Right ventricle myocardium inferior (tissue), 1 donor: ENCODE results near the gene DHX8. TPM values are rescaled to one million over a fixed set of nuclear protein-coding genes. Genes with fewer than 3 reads are reported as not detected.

ENCODE experiments used
- ATAC-seq: fragments of 200-7000 bp; cut with Tn5 transposase; one replicate; pipeline ENCODE4 v1.9.1; 2020; ENCODE audit warnings: mild to moderate bottlenecking, moderate library complexity
- DNase-seq: peaks from one replicate; pipeline ENCODE4 v3.0.0; 2021; ENCODE audit errors: missing footprints
- intact Hi-C: fragments of 100-400 bp; cut with DNase I; formaldehyde crosslinking; loops from one replicate; pipeline ENCODE4 v1.11.0; 2022
- total RNA-seq: library from RNA; stranded (reverse); fragmentation: NEBNext Ultra II Directional; extraction: Animal tissue kit (Norgen Biotek cat#: 25700); gene quantifications from one replicate; pipeline ENCODE4 v1.2.1, GENCODE V29; 2021
- donor health status: DM: no; HTN: yes; CAD: no; lungs with severe emphysema.

The DHX8 gene
- total RNA-seq, 1 donor from 2014 or later: 22.3 TPM

DNA sequence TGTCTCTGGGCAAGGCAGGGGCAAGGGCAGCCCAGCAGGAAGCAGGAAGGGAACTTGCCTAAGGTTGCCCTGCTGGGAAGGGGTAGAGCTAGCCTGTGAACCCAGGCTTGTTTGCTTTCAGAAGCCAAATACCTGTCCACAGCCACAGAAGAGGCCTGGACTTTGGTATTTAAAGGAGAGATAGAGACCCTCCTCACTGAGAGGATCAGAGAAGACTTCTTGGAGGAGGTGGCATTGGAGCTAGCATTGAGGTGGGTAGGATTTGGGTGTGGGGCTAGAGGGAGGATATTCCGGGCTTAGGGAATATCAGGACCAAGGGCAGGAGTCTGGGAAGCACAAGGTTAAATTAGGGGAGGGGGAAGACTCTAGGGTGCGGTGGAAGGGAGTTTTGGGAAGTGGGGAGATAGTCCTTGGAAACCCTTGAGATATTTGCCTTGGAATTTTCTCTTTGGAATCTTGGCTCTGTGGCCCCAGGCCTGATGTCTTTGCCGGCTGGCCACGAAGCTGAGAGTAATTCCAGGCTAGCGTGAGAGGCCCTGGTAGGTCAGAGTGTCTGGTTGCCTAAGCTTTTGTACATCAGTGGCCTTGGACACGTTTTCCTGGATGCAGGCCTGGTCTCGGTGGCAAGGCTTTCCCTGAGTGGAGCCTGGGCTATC, 75.5 kb downstream of the DHX8 start:
- ATAC-seq (peak; percentile 52), DNase-seq (no peak)
- intact Hi-C loops: no loop called here

DNA sequence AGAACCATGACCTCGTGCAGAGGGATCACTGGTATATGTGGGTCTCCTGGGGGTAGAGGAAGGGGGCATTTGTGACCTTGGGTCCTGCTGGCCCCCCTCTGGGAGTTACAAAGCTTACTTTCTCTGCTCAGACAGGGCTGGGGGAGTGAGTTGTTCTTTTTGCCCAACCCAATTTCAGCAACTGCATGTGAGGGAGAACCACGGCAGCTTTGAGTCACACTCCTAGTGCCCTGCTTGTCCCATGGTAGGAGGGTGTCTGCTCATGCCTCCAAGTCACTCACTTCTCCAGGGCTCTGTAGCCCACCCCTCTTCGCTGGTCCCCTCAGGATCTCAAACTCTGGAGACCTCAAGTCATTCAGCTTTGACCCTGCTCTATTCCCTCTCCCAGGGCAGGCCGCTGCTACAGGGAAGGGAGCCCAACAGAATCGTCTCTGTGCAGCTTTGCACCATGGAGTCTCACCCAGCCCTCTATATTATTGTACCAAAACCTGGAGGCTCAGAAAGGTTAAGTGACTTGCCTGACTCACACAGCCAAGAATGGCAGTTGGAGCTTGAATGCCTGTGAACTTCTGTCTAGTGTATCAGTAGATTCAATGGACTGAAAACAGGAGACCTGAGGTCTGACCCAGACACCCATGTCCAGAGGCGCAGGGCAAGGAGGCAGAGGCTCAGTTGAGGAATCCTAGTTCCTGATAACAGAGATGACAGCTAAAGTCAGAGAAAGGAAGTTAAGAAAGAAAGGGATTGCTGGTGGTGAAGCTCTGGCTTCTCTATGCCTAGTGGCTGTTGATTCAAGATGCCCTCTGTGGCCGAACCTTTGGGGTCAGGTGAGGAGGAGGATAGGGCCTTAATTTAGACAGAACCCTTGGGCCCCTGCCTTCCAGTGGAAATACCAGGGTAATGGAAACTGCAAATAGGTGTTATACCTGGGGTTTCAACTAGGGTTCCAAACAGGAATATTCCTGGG, 77.0 kb downstream of the DHX8 start:
- DNase-seq (no peak), ATAC-seq (no peak)
- intact Hi-C loops: no loop called here

DNA sequence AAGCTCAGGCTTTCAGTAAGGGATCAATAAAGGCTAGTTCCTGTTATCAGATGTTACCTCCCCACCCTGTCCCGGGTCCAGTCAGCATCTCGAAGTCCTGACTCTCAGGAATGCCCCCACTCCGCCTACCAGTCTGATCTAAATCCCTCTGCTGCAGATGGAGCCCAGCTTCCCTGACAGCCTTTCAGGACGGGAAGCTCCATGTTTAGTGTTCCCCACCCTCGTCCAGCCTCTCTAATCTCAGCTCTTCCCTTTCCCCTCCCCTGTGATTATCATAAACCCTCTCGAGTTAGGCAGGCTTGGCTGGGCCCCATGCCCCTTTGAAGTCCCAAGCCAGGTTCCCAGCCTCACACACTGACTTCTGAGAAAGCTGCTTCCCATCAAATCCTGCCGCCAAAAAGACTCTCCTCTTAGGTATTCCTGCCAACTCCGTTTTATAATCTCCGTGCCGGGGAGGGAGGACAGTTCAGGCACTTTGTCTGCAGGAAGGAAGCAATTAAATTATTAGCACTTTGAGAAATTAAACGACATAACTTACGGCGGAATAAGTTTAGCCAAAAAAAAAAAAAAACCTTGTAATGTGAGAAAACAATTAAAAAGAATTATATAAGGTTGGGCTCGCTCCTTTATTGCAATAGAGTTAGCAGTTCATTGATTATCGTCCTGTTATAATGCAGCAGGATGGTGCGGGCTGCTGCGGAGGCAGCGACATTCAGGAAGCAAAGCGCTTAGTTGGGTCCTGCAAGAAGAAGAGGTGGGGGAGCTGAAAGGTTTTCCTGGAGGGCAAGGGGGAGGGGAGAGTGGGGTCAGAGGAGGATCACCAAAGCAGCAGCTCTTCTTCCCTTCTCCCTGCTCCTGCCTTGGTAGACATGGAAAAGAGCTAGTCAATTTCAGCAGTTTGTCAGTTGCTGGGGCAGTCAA, 79.2 kb downstream of the DHX8 start:
- peak; percentile 36 for ATAC-seq
- no peak for DNase-seq
- intact Hi-C loops: no loop called here

DNA sequence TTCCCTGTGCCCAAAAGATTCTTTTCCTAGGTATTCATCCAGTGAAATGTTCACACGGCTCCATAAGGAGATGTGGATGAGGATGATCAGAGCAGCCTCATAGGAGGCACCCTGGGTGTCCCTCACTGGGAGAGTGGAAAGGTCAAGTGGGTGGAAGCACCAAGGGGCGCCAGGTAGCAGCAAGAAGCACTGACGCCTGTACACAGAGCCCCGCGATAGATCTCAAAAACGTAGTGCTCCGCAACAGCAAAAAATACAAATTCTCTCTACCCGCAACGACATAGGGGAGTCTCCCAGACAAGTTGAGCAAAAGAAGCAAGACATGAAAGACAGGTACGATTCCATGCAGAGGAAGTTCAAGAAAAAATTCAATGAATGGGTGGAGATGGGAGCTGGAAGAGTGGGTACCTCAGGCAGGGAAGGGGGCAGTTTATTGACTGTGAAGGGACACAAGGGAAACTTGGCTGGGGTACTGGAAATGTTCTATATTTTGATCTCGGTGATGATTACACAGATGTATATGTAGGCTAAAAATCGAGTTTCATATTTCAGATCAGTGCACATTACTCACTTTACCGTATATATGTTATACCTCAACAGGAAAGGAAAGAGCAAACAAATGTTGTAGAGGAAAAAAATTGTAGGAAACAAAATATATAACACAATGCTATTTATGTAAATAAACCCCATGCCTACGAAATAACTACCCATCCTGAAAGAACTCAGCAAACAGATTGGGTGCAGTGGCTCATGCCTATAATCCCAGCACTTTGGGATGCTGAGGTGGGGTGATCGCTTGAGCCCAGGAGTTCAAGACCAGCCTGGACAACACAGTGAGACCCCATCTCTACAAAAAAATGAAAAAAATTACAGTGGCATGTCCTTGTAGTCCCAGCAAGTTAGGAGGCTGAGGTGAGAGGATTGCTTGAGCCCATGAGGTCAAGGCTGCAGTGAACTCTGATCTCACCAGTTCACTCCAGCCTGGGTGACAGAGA, 80.1 kb downstream of the DHX8 start:
- DNase-seq (no peak), ATAC-seq (no peak)
- intact Hi-C loops: no loop called here

DNA sequence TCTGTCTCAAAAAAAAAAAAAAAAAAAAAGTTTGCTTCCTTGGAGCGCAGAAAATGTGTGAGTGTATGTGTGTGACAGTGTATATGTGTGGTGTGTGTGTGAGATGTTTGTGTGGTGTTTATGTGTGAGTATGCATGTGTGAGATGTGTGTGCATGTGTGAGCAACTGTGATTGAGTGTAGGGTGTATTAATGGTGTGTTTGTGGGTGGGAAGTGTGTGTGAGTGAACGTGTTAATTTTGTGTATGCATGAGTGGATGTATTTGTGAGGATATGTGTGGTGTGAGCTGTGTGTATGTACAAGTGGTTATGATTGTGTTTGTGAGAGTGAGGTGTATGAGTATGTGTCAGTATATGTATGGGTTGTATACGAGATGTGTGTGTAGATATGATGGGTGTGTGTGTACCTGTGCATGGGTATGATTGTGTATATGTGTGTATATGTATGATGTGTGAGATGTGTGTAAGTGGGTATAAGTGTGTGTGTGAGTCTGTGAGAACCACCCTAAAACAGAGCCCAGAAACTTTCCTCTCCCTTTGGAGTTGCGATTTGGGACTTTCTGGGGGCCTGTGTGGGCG, 84.8 kb downstream of the DHX8 start:
- ATAC-seq: no peak
- intact Hi-C loops: no loop called here

DNA sequence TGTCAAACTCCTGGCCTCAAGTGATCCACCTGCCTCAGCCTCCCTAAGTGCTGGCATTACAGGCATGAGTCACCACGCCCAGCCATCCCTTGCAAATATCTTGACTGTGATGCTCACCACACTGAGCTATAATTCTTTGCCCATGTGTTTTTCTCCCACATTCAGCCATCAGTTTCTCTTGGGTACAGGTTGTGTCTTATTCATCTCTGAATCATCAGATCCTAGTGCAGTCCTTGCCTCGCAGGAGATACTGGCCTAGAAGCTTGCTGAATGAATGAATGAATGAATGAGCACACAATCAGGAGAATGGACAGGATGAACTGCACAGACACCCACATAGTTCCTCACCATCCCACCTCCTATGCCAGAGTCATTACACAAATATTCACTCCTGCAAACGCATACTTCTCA, 86.7 kb downstream of the DHX8 start:
- intact Hi-C loops: no loop called here
- no peak for DNase-seq
- no peak for ATAC-seq

More for the DNA sequence above, 84.8 kb downstream of the DHX8 start:
- no peak for DNase-seq

DNA sequence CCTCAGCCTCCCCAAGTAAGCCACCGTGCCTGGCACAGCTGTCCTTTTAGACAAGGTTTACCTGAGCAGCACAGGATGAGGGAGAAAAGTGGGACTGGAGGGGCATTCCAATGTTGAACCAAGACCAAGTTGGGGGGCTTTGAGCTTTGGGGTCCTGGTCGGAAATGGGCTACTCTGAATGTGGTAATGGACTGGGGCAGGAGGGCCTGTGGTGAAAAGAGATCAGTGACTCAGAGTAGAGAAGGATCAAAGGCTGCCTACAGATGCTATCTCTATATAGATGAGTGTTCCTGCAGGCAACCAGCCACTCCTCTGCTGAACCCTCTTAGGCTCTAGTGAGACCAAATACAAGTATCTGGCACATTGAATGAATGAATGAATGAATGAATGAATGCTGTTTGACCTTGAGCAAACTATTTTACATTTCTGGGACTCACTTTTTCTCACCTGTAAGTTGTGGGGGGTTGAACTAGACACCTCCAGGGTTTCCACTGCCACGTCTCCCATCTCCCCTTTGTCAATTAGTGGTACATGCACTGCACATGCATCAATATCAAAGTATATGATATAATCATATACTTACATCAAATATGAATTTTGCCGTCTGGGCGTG, 88.7 kb downstream of the DHX8 start:
- DNase-seq: no peak
- no peak for ATAC-seq
- intact Hi-C loops: no loop called here

DNA sequence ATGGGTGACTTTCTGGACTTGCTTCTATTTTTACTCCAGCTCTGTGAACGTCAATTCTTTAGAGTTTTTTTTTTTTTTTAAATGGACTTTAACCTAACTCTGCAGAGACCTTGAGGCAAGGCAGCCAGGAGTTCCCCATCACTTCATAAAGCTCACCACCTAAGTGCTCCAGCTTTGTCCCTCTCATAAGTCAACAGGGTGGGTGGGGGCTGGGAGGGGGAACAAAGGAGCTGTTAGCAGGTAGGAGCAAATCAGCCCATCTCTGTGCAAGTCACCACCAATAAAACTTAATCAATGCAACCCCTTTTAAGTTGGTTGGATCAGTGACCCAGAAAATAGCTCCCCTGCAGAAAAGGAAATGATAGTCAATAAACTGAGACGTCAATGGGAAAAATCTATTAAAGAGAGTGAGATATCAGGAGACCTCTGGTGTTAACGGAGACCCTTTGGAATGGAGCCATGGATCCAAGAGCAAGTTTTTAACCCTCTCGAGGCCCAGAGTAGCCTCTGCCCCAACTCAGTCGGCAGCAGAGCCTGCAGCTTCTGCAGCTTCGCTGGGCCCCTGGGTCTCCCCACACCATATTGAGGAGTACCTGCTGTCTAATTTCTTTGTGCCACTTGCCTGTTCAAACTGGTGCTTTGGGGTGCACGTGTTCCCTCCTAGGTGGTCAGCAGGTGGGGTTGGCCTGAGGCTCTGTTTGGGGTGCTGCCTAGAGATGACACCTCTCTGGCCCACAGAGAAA, 90.0 kb downstream of the DHX8 start:
- no peak for ATAC-seq
- intact Hi-C loops: no loop called here
- no peak for DNase-seq

DNA sequence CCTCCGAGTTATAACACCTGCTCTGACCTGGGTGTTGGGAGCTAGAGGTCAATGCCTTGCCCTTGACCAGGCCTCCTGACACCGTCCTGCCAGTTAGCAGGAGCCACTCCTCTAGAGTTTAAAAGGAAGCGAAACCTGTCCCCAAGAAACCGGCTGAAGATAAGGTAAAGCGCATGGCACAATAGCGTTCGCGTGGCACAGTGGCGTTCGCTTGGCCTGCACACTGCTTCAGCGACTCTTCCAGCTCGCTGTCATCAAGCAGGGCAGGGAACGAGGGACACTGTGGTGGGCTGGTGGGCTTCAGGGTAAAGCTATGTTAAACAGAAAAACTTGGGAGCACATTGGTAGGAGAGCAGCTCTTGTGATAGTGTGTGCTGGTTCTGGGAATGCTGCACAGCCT, 90.6 kb downstream of the DHX8 start:
- intact Hi-C loops: no loop called here
- DNase-seq: no peak
- ATAC-seq: no peak

DNA sequence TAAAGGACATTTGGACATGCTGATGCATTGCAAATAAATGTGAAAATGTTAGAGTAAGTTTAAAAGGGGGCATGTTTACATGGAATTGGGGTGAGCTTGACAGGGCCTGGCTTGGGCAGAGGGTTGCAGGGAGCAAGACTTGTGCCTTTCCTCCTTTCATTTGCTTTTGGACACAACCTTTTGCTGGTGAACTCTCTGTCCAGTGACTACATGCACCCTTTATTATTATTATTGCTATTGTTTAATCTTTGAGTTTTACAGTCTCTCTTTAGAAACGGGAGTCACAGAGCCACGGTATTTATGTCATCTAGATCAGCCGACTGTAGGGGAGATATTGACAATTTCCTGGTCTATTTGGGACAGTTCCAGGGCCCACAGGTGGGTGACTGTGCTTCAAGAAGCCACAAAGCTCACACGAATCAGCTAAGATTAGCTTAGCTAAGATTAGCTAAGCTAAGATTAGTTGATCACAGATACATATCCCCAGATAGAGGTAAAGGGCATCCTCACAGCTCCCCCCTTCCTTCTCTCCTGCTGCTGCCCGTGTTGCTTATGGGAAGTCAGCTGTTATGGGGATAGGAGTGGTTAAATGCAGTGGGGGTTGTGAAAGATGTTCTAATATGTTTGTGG, 91.2 kb downstream of the DHX8 start:
- DNase-seq (no peak), ATAC-seq (no peak)

More for the DNA sequence above, 91.2 kb downstream of the DHX8 start:
- intact Hi-C loops: loop anchor here (5.0 kb wide), 1 partner anchor 187 kb away; no protein-coding TSS in a partner anchor

Other genes with a start within 250 kb of the DHX8 start
- gene RNU2-1, start 250.0 kb upstream of the DHX8 start, total RNA-seq: 5,263 TPM
- gene ARL4D, start 85.0 kb upstream of the DHX8 start, total RNA-seq: 8.4 TPM
- gene ETV4, start 62.4 kb downstream of the DHX8 start, total RNA-seq: 0.41 TPM
- 11.1 TPM for gene MEOX1, start 177.9 kb downstream of the DHX8 start, total RNA-seq